B cell (primary cell): ENCODE data around the gene TNFRSF9.
"Not testable (repeated sequence)": the region's sequence is repeated elsewhere in the genome, so short reads cannot be mapped to it uniquely, and the experiment has no call there.

Experiments
- CTCF ChIP-seq: fragments of 200-600 bp; IDR thresholded peaks from one replicate; pipeline ENCODE4 v1.8.0; 2022; ENCODE audit warnings: antibody characterized with exemption, mild to moderate bottlenecking
- EZH2 ChIP-seq: IDR thresholded peaks from 2 replicates; pipeline ENCODE4 v1.6.1; 2012; ENCODE audit warnings: borderline replicate concordance, low read depth, mild to moderate bottlenecking, moderate library complexity, low read length; ENCODE audit not compliant: insufficient read depth, poor library complexity, severe bottlenecking

DNA sequence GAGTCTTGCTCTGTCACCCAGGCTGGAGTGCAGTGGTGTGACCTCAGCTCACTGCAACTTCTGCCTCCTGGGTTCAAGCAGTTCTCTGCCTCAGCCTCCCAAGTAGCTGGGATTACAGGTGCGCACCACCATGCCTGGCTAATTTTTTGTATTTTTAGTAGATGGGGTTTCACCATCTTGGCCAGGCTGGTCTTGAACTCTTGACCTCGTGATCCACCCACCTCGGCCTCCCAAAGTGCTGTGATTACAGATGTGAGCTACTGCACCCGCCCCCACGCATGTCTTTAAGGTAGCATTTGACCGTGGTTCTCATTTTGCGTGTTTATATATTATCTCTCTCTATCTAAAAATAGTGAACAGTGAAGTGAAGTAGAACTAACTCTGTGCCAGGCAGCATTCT, 23.2 kb upstream of the TNFRSF9 start:
- TF ChIP-seq CTCF, EZH2: not testable (repeated sequence)
